OCI-LY7 (cell line): ENCODE data around the gene CIB4.

Experiments used
- CTCF ChIP-seq: fragments of 200-600 bp; sonication (generic); conservative IDR thresholded peaks from 2 replicates; pipeline ENCODE4 v1.5.1; 2014; ENCODE audit warnings: mild to moderate bottlenecking, antibody characterized with exemption, low read length, moderate library complexity, mixed read lengths
- EZH2phosphoT487 ChIP-seq: fragments of 200-600 bp; sonication (generic); IDR thresholded peaks from 2 replicates; pipeline ENCODE4 v1.6.1; 2018; ENCODE audit warnings: low read depth, borderline replicate concordance, mild to moderate bottlenecking, mixed run types, antibody characterized with exemption, low read length, moderate library complexity, mixed read lengths

DNA sequence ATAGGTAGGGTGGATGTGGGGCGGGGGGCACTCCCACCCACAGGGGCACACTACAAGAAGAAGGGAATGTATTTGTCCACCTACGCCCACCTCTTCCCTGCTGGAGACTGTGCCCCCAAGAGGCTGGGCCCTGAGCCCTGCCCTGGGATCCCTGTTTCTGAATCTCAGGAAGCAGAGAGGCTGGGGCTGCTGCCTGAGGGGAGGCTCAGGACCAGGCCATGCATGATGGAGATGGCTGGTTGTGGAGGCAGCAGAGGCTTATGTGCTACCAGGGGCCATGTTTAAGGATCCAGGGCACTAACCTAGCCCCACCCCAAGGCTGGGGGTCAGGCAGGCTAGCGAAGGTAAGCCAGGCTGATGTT lies 82.1 kb downstream of the CIB4 start:
- TF ChIP-seq CTCF (no peak), EZH2phosphoT487 (no peak)
